Right atrium auricular region (tissue), 2 donors: ENCODE data around the gene GRIP1. TPM values are rescaled to one million over a fixed set of nuclear protein-coding genes. Genes with fewer than 3 reads are reported as not detected.

Source experiments
- DNase-seq: peaks from one replicate; pipeline ENCODE4 v3.0.0-alpha.2; 2019; ENCODE audit warnings: low spot score
- H3K27ac ChIP-seq, 2 donors: fragments of 200-600 bp; sonication (generic); 1 replicate in 1 of 2; 2 replicates in 1 of 2; pipeline ENCODE4 v1.5.1; 2016 to 2019
- H3K27me3 ChIP-seq, 2 donors: fragments of 200-600 bp; sonication (generic); one replicate each; pipeline versions ENCODE4 v1.5.1 to v1.6.0; 2017 to 2019
- H3K36me3 ChIP-seq: fragments of 200-600 bp; sonication (generic); one replicate; pipeline ENCODE4 v1.5.1; 2016
- H3K4me1 ChIP-seq, 2 donors: fragments of 200-600 bp; sonication (generic); one replicate each; pipeline versions ENCODE4 v1.5.1 to v1.6.0; 2017 to 2019
- H3K4me3 ChIP-seq, 2 donors: fragments of 200-600 bp; sonication (generic); 1 replicate in 1 of 2; 2 replicates in 1 of 2; pipeline ENCODE4 v1.5.1; 2017 to 2019; ENCODE audit warnings: mild to moderate bottlenecking in 1 of 2, moderate library complexity in 1 of 2
- H3K9me3 ChIP-seq, 2 donors: fragments of 200-600 bp; sonication (generic); one replicate each; pipeline ENCODE4 v1.5.1; 2019
- CTCF ChIP-seq, 2 donors: fragments of 200-600 bp; sonication (generic); IDR thresholded peaks; one replicate each; pipeline ENCODE4 v1.5.1; 2019; ENCODE audit warnings: antibody characterized with exemption in 2 of 2
- total RNA-seq, 2 donors: library from RNA; depleted of rRNA; stranded (reverse); fragments of >200 nt; gene quantifications; one replicate each; pipeline ENCODE4 v1.1.0, GENCODE V29; 2016

Gene GRIP1
- total RNA-seq: 10 to 100 TPM in 1 of 2 donors, 1 to 10 TPM in 1; 5.3 to 12.6 TPM

GRCh38 chr12:66678338-66679275 lies at the start of gene GRIP1:
Gene GRIP1 (minus strand): TSS chr12:66679076. CDS start chr12:66678904, 172 bp downstream.
- H3K36me3 ChIP-seq: no peaks in the 10 kb centered on the region
- peak within 1 kb of the TSS; percentile 5 to 26 for H3K4me3 ChIP-seq
- peaks cover 0 to 7% of the 10 kb centered on the region in 2 donors for H3K4me1 ChIP-seq
- no peak within 1 kb of the TSS for H3K27ac ChIP-seq
- H3K27me3 ChIP-seq: no peaks in the 10 kb centered on the region
- no peaks in the 10 kb centered on the region for H3K9me3 ChIP-seq
- DNase-seq: no peak
- no peak for TF ChIP-seq CTCF (IDR thresholded peaks at IDR 0.05)

GRCh38 chr12:66726556-66726955 lies 47.7 kb upstream of the GRIP1 start:
- H3K27me3 ChIP-seq: no peaks in the 10 kb centered on the region
- H3K4me3 ChIP-seq: no peak overlapping the region
- DNase-seq: no peak
- H3K9me3 ChIP-seq: no peaks in the 10 kb centered on the region
- no peaks in the 10 kb centered on the region for H3K36me3 ChIP-seq
- TF ChIP-seq CTCF (IDR thresholded peaks at IDR 0.05): no peak
- no peak overlapping the region for H3K27ac ChIP-seq
- peaks cover 0 to 6% of the 10 kb centered on the region in 2 donors for H3K4me1 ChIP-seq

- Histone ChIP-seq H3K4me3 (no peak overlapping the region), H3K36me3 (no peaks in the 10 kb centered on the region), H3K9me3 (no peaks in the 10 kb centered on the region), H3K27me3 (no peaks in the 10 kb centered on the region), H3K27ac (no peak overlapping the region), H3K4me1 (peaks cover 0 to 6% of the 10 kb centered on the region in 2 donors)
- TF ChIP-seq CTCF (IDR thresholded peaks at IDR 0.05): no peak
- DNase-seq: no peak
Observed at GRCh38 chr12:66725031-66725430, 46.2 kb upstream of the GRIP1 start.

GRCh38 chr12:66724616-66725015 lies 45.7 kb upstream of the GRIP1 start:
- Histone ChIP-seq H3K4me3 (no peak overlapping the region), H3K27ac (no peak overlapping the region), H3K9me3 (no peaks in the 10 kb centered on the region), H3K27me3 (no peaks in the 10 kb centered on the region), H3K36me3 (no peaks in the 10 kb centered on the region), H3K4me1 (peaks cover 0 to 6% of the 10 kb centered on the region in 2 donors)
- DNase-seq: no peak
- TF ChIP-seq CTCF (IDR thresholded peaks at IDR 0.05): no peak

- H3K27ac ChIP-seq: no peak overlapping the region
Observed at GRCh38 chr12:66724026-66724425, 45.1 kb upstream of the GRIP1 start.

More at GRCh38 chr12:66724026-66724425, 45.1 kb upstream of the GRIP1 start:
- Histone ChIP-seq H3K4me1 (peaks cover 0 to 6% of the 10 kb centered on the region in 2 donors), H3K4me3 (no peak overlapping the region), H3K27me3 (no peaks in the 10 kb centered on the region), H3K36me3 (no peaks in the 10 kb centered on the region), H3K9me3 (no peaks in the 10 kb centered on the region)
- TF ChIP-seq CTCF (IDR thresholded peaks at IDR 0.05): no peak
- no peak for DNase-seq
